Vagina (tissue), 2 donors: Measurements from ENCODE around the gene SPEG.

Source experiments
- POLR2AphosphoS5 ChIP-seq, 2 donors: sonication (generic); formaldehyde crosslinking; IDR thresholded peaks; one replicate each; pipeline ENCODE4 v1.9.0; 2017; ENCODE audit warnings: antibody characterized with exemption in 2 of 2, mild to moderate bottlenecking in 2 of 2, low read depth in 1 of 2; ENCODE audit not compliant: insufficient read depth in 1 of 2
- TF ChIP-seq, protein P1 (sequence below), 3 experiments: fragments of 450-650 bp in 2 of 3; fragments of 200-600 bp in 1 of 3; sonication (generic) in 1 of 3; IDR thresholded peaks; one replicate each; pipeline ENCODE4 v1.5.1; 2017 to 2019; ENCODE audit warnings: antibody characterized with exemption in 3 of 3, mild to moderate bottlenecking in 2 of 3, moderate library complexity in 2 of 3

DNA sequence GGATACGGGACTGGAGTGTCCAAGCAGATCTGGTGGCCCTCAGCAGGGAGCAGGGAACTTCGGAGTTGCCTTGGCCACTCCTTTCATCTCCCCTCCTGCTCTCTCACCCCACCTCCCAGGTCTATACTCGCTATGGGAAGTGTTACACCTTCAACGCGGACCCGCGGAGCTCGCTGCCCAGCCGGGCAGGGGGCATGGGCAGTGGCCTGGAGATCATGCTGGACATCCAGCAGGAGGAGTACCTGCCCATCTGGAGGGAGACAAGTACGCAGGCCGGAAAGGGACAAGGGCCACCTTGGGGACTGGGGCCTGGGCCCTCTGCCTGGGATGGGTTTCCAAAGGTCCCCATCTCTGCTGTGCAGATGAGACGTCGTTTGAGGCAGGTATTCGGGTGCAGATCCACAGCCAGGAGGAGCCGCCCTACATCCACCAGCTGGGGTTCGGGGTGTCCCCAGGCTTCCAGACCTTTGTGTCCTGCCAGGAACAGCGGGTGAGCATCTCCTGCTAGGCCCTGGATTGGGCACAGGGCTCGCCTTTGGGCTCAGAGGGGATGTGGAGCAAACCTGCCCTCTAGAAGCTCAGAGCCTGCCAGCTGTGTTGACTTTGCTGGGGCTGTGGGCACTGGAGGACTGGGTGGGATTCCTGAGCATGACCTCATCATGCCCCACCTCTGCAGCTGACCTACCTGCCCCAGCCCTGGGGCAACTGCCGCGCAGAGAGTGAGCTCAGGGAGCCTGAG lies 97.2 kb downstream of the SPEG start:
- TF ChIP-seq, protein P1, sequence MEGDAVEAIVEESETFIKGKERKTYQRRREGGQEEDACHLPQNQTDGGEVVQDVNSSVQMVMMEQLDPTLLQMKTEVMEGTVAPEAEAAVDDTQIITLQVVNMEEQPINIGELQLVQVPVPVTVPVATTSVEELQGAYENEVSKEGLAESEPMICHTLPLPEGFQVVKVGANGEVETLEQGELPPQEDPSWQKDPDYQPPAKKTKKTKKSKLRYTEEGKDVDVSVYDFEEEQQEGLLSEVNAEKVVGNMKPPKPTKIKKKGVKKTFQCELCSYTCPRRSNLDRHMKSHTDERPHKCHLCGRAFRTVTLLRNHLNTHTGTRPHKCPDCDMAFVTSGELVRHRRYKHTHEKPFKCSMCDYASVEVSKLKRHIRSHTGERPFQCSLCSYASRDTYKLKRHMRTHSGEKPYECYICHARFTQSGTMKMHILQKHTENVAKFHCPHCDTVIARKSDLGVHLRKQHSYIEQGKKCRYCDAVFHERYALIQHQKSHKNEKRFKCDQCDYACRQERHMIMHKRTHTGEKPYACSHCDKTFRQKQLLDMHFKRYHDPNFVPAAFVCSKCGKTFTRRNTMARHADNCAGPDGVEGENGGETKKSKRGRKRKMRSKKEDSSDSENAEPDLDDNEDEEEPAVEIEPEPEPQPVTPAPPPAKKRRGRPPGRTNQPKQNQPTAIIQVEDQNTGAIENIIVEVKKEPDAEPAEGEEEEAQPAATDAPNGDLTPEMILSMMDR (IDR thresholded peaks at IDR 0.05): no peak
- no peak for TF ChIP-seq POLR2AphosphoS5 (IDR thresholded peaks at IDR 0.05; ENCODE audit: insufficient read depth in 1 of 2, low read depth in 1 of 2)
